NCI-H69 (cell line): ENCODE data around the gene MMRN2.
"Not testable (repeated sequence)": the region's sequence is repeated elsewhere in the genome, so short reads cannot be mapped to it uniquely, and the experiment has no call there.

Experiments used
- DNase-seq: peaks from one replicate; lab custom pipeline; 2025; lab: John Stamatoyannopoulos, UW

MMRN2 gene, protein sequence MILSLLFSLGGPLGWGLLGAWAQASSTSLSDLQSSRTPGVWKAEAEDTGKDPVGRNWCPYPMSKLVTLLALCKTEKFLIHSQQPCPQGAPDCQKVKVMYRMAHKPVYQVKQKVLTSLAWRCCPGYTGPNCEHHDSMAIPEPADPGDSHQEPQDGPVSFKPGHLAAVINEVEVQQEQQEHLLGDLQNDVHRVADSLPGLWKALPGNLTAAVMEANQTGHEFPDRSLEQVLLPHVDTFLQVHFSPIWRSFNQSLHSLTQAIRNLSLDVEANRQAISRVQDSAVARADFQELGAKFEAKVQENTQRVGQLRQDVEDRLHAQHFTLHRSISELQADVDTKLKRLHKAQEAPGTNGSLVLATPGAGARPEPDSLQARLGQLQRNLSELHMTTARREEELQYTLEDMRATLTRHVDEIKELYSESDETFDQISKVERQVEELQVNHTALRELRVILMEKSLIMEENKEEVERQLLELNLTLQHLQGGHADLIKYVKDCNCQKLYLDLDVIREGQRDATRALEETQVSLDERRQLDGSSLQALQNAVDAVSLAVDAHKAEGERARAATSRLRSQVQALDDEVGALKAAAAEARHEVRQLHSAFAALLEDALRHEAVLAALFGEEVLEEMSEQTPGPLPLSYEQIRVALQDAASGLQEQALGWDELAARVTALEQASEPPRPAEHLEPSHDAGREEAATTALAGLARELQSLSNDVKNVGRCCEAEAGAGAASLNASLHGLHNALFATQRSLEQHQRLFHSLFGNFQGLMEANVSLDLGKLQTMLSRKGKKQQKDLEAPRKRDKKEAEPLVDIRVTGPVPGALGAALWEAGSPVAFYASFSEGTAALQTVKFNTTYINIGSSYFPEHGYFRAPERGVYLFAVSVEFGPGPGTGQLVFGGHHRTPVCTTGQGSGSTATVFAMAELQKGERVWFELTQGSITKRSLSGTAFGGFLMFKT

DNA sequence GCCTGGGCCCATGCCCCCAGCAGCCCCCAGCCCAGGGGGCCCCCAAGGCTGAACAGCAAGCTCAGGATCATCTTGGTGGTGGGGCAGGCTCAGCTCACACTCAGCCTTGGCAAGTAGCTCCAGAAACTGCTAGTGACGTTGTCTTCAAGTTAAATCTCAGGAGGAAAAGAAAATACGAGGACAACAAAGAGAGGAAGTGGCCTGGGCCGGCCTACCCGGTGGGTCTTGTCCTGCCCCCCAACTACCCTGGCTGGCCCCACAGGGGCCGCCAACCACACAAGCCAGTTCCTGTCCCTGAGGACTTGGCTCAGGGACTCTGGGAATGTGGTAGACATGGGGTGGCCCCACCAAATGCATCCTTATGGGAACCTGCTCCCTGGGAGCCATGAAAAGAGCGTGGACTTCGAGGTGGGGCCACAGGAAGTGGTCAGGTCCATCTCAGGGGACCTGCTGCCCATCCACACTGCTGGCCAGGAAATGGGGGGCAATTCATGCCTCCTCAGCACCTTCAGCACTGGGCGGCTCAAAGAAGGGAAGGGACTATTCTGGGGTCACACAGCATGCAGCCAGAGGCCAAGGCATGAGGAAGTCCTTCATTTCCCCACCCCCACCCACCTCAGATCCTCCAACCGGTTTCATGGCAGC, at the start of gene MMRN2:
Gene MMRN2, minus strand, starts transcription at position 145 of the 645 bp plus-strand sequence. Its CDS starts 74 bp downstream, at position 71.
- DNase-seq: no peak

DNA sequence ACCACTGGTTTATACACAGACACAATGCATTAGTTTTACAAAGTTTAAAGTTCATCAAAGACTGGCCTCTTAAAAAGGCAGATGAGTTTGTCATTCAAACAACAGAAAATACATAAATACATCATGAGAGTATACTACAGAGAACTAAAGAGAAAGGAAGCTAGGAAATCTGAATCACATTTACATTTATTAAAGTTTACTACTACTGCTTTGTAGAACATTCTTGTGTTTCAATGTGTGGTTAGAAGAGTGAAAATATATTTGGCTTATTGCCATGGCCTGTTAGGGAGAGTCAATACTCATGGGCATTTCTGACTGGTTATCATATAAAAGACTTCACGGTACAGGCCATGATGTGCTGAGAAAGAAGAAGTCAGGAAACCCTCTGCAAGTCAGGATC, 49.7 kb upstream of the MMRN2 start:
- DNase-seq: not testable (repeated sequence)

DNA sequence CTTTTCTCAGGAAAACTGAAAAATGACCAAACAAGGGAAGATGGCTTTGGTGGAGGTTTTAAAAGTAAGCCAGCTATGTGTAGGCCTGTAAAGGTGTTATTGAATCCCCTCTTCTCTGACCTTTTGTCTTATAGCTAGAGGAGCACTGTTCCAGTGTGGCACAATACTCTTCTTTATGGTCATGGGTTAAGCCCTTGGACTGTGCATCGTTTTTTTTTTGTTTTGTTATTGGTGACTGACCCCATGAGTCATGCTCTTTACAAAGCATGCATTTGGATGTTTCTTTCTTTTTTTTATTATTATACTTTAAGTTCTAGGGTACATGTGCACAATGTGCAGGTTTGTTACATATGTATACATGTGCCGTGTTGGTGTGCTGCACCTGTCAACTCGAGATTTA, 43.1 kb upstream of the MMRN2 start:
- no peak for DNase-seq

DNA sequence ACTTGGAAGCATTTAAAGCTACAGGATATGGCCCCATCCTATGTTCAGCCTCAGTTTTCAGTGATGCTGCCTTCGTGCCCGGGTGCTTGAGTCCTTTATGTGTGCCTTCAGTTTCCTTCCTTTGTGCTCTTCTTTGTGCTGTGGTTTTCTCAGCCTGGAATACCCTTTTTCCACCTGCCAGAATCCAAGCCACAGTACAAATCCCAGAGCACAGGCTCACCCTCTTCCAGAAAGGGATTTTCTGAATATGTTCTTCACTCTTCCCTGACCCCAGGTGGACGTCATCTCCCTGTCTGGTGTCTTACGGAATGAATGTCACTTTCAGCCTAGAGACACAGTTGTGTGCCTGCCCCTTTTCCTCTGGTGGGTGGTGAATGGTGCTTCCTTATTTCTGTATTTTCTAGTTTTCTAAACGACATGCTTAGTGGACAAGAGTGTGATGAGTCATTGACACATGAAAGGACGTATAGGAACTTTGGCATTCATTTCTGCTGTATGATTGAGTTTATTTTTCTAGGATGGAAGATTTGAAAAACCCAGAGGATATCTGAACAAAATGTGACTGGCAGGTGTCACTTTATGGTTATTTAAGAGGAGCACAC, 42.5 kb upstream of the MMRN2 start:
- DNase-seq: not testable (repeated sequence)

DNA sequence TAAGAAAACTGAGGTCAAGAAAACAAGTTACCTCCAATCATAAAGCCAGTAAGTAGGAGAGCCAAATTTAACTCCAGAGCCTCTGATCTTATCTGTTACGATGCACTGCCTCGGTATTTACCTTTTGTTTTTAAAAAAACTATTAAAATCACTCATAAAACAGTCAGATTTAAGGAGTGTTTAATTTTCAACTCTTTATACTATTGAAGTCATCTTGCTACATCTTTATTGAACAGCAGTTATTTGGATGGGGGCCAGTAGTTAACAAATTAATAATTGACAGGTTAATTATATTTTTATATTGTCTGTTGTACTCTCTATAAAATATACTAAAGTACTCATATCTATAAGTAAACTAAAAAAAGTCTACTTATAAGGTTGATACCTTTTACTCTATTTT, 35.5 kb upstream of the MMRN2 start:
- no peak for DNase-seq

DNA sequence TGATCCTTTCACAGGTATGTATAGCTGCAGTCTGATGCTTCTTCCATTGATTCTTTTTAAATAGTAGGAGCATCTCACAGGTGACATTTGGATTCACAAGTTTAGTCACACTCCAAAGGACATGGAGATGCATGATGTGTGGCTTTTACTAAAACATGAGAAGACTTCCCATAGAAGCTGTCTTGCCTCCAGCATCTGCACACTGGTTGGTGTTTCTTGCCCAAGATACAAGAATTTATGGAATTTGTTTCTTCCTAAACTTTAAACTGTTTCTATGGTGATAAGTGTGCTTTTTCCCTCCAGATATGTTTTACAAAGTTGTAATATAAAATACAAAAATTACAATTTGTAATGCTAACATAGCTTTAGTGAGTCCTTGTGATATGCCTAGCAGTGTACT, 35.0 kb upstream of the MMRN2 start:
- no peak for DNase-seq

DNA sequence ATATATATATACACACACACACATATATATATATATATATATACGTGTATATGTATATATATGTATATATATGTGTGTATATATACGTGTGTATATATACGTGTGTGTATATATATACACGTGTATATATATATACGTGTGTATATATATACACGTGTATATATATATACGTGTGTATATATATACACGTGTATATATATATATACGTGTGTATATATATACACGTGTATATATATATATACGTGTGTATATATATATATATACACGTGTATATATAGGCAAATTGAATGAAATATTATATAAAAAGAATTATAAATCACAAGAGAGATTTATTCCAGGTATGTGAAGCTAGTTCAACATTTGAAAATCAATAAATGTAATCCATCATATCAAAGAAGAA, 33.9 kb upstream of the MMRN2 start:
- not testable (repeated sequence) for DNase-seq

DNA sequence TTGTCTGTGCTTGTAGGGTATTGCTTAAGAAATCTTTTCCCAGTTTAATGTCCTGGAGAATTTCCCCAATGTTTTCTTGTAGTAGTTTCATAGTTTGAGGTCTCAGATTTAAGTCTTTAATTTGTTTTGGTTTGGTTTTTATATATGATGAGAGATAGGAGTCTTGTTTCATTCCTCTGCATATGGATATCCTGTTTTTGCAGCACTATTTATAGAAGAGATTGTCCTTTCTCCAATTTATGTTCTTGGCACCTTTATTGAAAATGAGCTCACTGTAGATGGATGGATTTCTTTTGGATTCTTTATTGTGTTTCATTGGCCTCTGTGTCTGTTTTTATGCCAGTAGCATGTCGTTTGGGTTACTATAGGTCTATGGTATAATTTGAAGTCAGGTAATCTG, 31.1 kb upstream of the MMRN2 start:
- DNase-seq: no peak

DNA sequence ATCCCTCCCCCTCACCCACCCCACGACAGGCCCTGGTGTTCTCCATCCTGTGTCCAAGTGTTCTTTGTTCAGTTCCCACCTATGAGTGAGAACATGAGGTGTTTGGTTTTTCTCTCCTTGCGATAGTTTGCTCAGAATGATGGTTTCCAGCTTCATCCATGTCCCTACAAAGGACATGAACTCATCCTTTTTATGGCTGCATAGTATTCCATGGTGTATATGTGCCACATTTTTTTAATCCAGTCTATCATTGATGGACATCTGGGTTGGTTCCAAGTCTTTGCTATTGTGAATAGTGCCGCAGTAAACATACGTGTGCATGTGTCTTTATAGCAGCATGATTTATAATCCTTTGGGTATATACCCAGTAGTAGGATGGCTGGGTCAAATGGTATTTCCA, 27.1 kb upstream of the MMRN2 start:
- DNase-seq: not testable (repeated sequence)

DNA sequence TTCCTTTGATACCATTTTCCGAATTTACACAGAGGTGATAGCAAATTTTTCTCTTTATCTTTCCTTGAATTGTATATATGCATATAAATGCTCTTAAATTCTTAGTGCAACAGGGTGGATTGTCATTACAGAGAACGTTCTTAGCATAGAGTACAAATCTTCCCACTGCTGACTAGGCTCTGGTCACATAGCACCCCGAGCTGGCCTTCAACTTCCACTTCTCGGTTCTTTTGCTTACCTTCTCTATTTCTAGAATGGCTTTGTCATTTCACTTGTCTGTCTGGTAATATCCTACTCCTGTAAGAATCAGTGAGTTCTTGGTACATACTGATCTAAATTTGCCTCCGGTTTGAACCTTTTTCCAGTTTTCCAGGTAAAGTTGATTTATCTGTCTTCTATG, 24.3 kb upstream of the MMRN2 start:
- DNase-seq: no peak

DNA sequence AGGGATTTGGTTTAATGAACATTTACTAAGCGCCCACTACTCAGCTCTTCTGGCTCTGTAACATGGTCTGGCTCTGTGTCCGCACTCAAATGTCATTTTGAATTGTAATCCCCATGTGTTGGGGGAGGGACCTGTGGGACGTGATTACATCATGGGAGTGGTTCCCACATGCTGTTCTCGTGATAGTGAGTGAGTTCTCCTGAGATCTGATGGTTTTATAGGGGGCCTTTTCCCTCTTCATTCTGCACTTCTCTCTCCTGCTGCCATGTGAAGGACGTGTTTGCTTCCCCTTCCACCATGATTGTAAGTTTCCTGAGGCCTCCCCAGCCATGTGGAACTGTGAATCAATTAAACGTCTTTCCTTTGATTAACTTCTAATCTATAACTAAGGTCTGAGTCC, 23.6 kb upstream of the MMRN2 start:
- DNase-seq: not testable (repeated sequence)

DNA sequence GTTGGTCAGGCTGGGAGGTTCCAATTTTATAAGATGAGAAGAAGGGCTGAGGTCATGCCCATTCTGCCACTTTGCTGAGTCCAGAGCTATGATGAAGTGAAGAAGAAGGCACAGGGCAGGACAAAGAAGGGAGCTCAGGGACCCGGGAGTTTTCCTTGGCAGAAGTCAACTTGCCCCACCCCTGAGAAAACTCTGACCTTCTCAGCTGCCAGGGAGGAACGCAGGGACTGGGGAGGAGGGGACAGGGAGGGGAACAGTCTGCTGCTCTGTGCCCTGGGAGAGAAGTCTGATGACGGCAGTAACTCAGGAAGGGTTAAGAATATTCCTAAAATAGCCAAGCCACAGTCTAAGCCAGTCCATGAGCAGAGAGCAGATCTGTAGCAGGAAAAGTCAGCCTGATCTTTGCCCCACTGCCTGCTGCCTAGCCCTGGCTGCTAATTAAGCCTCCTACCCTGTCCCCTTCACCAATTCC, 22.6 kb upstream of the MMRN2 start:
- DNase-seq: no peak

DNA sequence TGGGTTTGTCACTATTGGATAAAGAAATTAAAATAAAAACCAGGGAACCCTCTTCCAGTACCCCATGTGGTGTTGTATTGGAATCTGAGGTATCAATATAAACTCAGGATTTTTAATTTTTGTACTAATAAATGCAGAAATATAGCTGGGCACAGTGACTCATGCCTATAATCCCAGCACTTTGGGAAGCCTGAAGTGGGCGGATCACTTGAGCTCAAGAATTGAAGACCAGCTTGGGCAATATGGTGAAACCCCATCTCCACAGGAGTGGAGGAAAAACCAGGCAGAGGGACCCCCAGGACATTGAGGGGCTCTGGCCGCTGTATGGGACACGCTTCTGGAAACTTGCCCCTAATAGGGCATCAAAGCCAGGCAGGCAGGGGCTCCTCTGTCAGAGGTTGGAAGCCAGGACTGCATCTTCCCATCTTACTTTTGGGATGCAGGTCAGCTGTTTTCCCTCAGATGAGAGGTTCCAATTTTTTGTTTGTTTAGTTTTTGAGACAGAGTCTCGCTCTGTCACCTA, 21.9 kb upstream of the MMRN2 start:
- no peak for DNase-seq

DNA sequence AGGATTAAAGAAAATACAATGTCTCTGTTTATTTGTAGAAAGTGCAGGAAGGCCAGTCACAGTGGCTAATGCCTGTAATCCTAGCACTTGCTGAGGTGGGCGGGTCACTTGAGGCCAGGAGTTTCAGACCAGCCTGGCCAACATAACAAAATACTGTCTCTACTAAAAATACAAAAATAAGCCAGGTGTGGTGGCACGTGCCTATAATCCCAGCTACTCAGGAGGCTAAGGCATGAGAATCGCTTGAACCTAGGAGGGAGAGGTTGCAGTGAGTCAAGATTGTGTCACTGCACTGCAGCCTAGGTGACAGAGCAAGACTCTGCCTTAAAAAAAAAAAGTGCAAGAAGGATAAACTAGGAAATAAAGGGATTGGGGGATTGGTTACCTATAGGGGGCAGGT, 21.0 kb upstream of the MMRN2 start:
- DNase-seq: not testable (repeated sequence)

DNA sequence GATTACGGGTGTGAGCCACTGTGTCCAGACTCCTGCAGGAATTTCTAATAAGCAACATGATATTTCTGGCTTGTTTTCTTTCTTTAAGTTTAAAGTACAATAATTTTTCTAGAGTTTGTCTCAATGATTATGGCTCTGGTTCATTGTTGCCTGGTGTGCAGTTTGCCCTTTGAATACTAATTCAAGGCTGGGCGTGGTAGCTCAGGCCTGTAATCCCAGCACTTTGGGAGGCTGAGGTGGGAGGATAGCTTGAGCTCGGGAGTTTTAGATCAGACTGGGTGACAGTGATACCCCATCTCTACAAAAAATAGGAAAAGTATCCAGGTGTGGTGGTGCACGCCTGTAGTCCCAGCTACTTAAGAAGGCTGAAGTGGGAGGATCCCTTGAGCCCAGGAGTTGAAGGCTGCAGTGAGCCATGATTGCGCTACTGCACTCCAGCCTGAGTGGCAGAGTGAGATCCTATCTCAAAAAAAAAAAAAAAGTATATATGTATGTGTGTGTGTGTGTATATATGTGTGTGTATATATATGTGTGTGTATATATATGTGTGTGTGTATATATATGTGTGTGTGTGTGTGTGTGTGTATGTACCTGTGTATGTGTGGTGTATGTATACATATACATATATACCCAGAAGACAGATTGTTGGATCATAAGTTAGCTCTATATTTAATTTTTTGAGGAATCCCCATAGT, 19.1 kb upstream of the MMRN2 start:
- no peak for DNase-seq

DNA sequence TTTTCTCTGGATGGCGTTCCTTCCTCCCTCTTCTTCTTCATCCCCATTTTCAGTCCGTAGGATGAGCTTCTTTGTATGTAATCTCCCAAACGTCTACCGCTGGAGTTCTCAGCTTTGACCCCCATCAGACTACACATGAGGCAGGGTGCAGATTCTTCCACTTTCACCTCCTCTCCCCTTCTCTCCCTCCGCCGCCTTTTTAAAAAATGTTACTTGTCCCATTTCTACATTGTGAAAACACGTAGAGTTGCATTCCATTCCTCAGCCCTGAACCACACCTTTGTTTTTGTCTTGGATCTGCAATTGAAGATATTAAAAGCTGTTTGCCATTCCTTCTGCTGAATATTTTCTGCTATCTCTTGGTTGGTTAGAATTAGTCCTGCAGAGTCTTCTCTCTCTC, 17.1 kb upstream of the MMRN2 start:
- no peak for DNase-seq

DNA sequence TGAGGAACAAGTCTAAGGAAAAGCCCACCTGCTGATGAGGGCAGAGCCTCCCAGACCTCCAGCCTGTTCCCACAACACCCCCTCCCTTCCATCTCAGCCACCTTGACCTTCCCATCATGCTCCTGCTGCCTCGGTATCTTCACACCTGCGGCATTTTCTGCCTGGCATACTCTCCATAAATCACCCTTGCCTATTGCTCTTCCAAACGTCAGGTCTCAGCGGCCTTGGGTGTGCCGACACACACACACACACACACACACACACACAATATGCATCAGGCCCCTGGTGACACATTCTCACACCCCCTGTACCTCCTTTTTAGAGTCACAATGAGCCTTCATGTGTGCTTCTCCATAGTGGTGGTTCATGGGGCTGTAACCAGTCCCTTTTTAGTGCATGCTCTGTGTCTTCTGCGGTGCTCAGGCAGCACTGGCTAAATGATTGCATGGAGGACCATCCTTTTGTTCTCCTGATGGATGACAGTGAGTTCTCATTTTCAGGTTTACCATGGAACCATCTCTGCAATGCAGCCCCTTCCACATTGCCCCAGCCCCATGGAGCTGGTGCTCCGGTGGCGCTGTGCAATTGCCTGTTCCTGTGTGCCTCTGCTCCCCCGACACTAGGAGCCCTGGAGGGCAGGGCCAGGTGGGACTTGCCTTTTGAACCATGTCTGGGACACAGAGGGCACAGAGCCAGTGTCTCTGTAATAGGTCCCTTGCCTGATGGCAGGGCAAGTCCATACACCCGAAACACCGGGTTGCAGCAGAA, 15.4 kb upstream of the MMRN2 start:
- no peak for DNase-seq

DNA sequence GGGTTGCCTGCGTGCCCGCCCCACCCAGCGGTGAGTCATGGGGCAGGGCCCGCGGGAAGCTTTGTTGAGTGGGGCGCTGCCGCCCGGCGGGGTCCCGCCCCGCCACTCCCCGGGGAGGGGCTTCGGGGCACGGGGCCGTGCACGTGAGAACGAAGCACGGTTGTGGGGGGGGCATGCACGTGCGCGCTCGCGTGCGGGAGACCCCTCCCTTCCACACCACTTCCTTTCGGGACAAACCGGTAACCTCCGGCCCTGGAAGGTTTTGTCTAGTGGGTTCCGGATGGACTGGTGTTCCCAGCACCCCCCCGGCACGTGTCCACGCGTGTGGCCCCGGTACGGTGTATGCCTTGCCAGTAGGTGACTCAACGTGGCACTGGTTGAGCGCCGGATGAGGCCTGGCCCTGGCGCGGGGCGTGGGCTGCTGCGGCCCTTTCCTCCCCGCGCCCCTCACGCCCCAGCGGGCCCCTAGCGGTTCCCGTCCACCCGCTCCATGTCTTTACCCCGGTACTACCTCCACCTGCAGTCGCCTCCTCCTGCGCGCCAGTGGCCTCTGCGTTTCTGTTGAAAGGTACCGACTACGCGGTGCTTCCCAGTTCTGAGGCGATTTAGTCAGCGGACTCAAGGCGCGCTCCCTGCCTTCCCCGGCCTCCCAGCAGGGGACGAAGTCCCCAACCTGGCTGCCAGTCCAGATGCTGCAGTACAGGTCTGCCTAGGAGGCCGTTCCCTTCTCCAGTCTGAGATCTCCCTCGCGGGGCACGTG, 14.0 kb upstream of the MMRN2 start:
- peak; percentile 88 for DNase-seq

DNA sequence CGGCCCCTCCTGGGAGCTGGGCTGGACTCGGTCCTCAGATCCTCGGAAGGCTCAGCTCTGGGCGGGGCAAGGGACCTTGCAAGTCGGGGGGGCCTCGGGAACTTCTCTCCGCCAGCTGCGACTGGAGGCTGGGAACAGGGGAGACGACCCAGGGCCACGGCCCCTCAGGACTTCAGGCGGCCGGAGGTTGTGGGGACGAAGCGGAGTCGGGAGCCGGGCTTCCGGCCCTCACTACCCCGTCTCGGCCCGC, 13.5 kb upstream of the MMRN2 start:
- no peak for DNase-seq
